Prostate gland (tissue), 2 donors: ENCODE data around the gene ENPP7. TPM values are rescaled to one million over a fixed set of nuclear protein-coding genes. Genes with fewer than 3 reads are reported as not detected.

Experiments
- DNase-seq: peaks from one replicate; pipeline ENCODE4 v3.0.0-alpha.2; 2019; ENCODE audit warnings: low spot score
- H3K27ac ChIP-seq, 2 donors: fragments of 200-600 bp; sonication (generic); 2 replicates each; pipeline ENCODE4 v1.5.1; 2017 to 2019
- H3K27me3 ChIP-seq: fragments of 200-600 bp; sonication (generic); replicated peaks from 2 replicates; pipeline ENCODE4 v1.5.1; 2019; ENCODE audit not compliant: insufficient read depth
- H3K36me3 ChIP-seq, 2 donors: fragments of 200-600 bp; sonication (generic); 1 replicate in 1 of 2; 2 replicates in 1 of 2; pipeline versions ENCODE4 v1.5.1 to v1.8.1; 2017 to 2019
- H3K4me1 ChIP-seq: fragments of 200-600 bp; sonication (generic); replicated peaks from 2 replicates; pipeline ENCODE4 v1.5.1; 2019
- H3K4me3 ChIP-seq, 2 donors: fragments of 200-600 bp; sonication (generic); 2 replicates each; pipeline ENCODE4 v1.5.1; 2017 to 2019
- H3K9me3 ChIP-seq: fragments of 200-600 bp; sonication (generic); 2 replicates; pipeline ENCODE4 v1.5.1; 2017
- POLR2A ChIP-seq: fragments of 450-650 bp; IDR thresholded peaks from one replicate; pipeline ENCODE4 v1.6.1; 2016; ENCODE audit warnings: antibody characterized with exemption, mild to moderate bottlenecking
- POLR2AphosphoS5 ChIP-seq: sonication (generic); formaldehyde crosslinking; IDR thresholded peaks from one replicate; pipeline ENCODE4 v1.6.1; 2017; ENCODE audit warnings: antibody characterized with exemption
- WGBS: methylation state at CpG from one replicate; pipeline ENCODE4 v1.1.5; 2018; 5-methylcytosine and 5-hydroxymethylcytosine counted together
- intact Hi-C: fragments of 100-400 bp; cut with DNase I; formaldehyde crosslinking; loops from one replicate; pipeline ENCODE4 v1.14.2; 2022
- total RNA-seq, 2 donors: library from RNA; depleted of rRNA; stranded (reverse); fragments of >200 nt; gene quantifications; one replicate each; pipeline ENCODE4 v1.1.0, GENCODE V29; 2016
- TF ChIP-seq, protein P1 (sequence below), 4 experiments: fragments of 200-600 bp in 2 of 4; fragments of 450-650 bp in 2 of 4; sonication (generic) in 2 of 4; IDR thresholded peaks; 1 replicate in 3 of 4; 2 replicates in 1 of 4; pipeline ENCODE4 v1.5.1; 2016 to 2019; ENCODE audit warnings: antibody characterized with exemption in 4 of 4, mild to moderate bottlenecking in 2 of 4, moderate library complexity in 2 of 4

Gene ENPP7
- not detected for total RNA-seq

GRCh38 chr17:79730769-79731483 lies at the start of gene ENPP7:
ENPP7 (plus strand) TSS chr17:79730943; CDS start chr17:79731140, 197 bp downstream.
- Histone ChIP-seq H3K27me3 (no peaks in the 10 kb centered on the region), H3K4me1 (no peaks in the 10 kb centered on the region), H3K9me3 (no peaks in the 10 kb centered on the region), H3K4me3 (no peak within 1 kb of the TSS), H3K36me3 (no peaks in the 10 kb centered on the region), H3K27ac (no peak within 1 kb of the TSS)
- 90% methylated on average over 33 of the region's 33 CpGs for WGBS
- TF ChIP-seq, protein P1, sequence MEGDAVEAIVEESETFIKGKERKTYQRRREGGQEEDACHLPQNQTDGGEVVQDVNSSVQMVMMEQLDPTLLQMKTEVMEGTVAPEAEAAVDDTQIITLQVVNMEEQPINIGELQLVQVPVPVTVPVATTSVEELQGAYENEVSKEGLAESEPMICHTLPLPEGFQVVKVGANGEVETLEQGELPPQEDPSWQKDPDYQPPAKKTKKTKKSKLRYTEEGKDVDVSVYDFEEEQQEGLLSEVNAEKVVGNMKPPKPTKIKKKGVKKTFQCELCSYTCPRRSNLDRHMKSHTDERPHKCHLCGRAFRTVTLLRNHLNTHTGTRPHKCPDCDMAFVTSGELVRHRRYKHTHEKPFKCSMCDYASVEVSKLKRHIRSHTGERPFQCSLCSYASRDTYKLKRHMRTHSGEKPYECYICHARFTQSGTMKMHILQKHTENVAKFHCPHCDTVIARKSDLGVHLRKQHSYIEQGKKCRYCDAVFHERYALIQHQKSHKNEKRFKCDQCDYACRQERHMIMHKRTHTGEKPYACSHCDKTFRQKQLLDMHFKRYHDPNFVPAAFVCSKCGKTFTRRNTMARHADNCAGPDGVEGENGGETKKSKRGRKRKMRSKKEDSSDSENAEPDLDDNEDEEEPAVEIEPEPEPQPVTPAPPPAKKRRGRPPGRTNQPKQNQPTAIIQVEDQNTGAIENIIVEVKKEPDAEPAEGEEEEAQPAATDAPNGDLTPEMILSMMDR (IDR thresholded peaks at IDR 0.05), result no peak
- TF ChIP-seq POLR2AphosphoS5 (no peak), POLR2A (no peak)
- intact Hi-C loops, result no loop called here
- no peak for DNase-seq

GRCh38 chr17:79681101-79681621 lies 49.6 kb upstream of the ENPP7 start:
- Histone ChIP-seq H3K27me3 (no peaks in the 10 kb centered on the region), H3K27ac (no peak overlapping the region), H3K9me3 (no peaks in the 10 kb centered on the region), H3K36me3 (no peaks in the 10 kb centered on the region), H3K4me1 (no peaks in the 10 kb centered on the region), H3K4me3 (no peak overlapping the region)
- no peak for DNase-seq
- 86% methylated on average over 11 of the region's 14 CpGs for WGBS
- intact Hi-C loops, result no loop called here
- TF ChIP-seq POLR2A (no peak), POLR2AphosphoS5 (no peak)
- TF ChIP-seq, protein P1 (IDR thresholded peaks at IDR 0.05), result no peak

- 79% methylated on average over 9 of the region's 9 CpGs for WGBS
- no peaks in the 10 kb centered on the region for H3K9me3 ChIP-seq
- TF ChIP-seq POLR2AphosphoS5, result no peak
- TF ChIP-seq POLR2A, result no peak
- TF ChIP-seq, protein P1 (IDR thresholded peaks at IDR 0.05), result no peak
- no peaks in the 10 kb centered on the region for H3K4me1 ChIP-seq
- no peak overlapping the region for H3K4me3 ChIP-seq
- no peaks in the 10 kb centered on the region for H3K27me3 ChIP-seq
- intact Hi-C loops, result no loop called here
- no peak overlapping the region for H3K27ac ChIP-seq
- no peak for DNase-seq
- H3K36me3 ChIP-seq, result no peaks in the 10 kb centered on the region
Observed at GRCh38 chr17:79681628-79682261, 49.0 kb upstream of the ENPP7 start.

DNA sequence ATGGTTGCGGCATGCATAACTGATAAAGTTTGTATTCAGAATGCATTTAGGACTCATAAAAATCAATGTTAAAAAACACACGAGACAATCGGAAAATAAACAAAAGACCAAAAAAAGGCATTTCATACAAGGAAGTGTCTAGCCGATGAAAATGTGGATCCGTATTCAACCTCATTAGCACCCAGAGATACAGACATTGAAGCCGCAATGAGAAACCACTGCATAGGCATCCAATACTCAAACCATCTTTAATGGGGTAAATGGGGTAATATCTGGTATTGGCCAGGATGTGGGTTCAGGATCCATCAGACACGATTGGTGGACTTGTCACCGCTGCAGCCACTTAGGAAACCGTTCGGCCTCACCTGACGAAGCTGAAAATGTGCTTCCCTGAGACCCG lies 47.4 kb upstream of the ENPP7 start:
- Histone ChIP-seq H3K27me3 (no peaks in the 10 kb centered on the region), H3K4me1 (no peaks in the 10 kb centered on the region), H3K27ac (no peak overlapping the region), H3K4me3 (no peak overlapping the region), H3K9me3 (no peaks in the 10 kb centered on the region), H3K36me3 (no peaks in the 10 kb centered on the region)
- intact Hi-C loops, result no loop called here
- no peak for DNase-seq
- TF ChIP-seq POLR2AphosphoS5 (no peak), POLR2A (no peak)
- TF ChIP-seq, protein P1 (IDR thresholded peaks at IDR 0.05), result no peak
- WGBS, result 62% methylated on average over 12 of the region's 12 CpGs
